Renal cortex interstitium (tissue), 15 donors: ENCODE measurements around the gene NRK. TPM values are rescaled to one million over a fixed set of nuclear protein-coding genes. Genes with fewer than 3 reads are reported as not detected.
"Not testable (repeated sequence)": the region's sequence is repeated elsewhere in the genome, so short reads cannot be mapped to it uniquely, and the experiment has no call there.

Experiments
- DNase-seq, 11 donors: peaks; one replicate each; pipeline ENCODE4 v3.0.0-alpha.2; 2013; ENCODE audit warnings: low read depth in 9 of 11, low spot score in 4 of 11; ENCODE audit errors: extremely low read depth in 1 of 11
- long read RNA-seq, 16 experiments: transcript quantifications; one replicate each; lab custom pipeline, GENCODE V29; 2026
- polyA plus RNA-seq, 3 donors: library from polyadenylated mRNA; unstranded; fragments of 120-200 nt; gene quantifications; one replicate each; pipeline ENCODE4 v1.2.1, GENCODE V29; 2013; ENCODE audit not compliant: insufficient read length in 3 of 3

Gene NRK
- polyA plus RNA-seq: 10 to 100 TPM; 13.8 to 15.5 (median 14.4) TPM
- long read RNA-seq, donor 1: 0 reads
- long read RNA-seq, donor 2: 0 reads
- long read RNA-seq, donor 3: 0 reads
- long read RNA-seq, donor 4: 0 reads
- long read RNA-seq, donor 5: 0 reads
- long read RNA-seq, donor 6: 0 reads
- long read RNA-seq, donor 7: 0 reads
- long read RNA-seq, donor 8: 0 reads
- long read RNA-seq, donor 9: 0 reads
- long read RNA-seq, donor 10: 0 reads
- long read RNA-seq, donor 11: 0 reads
- long read RNA-seq, donor 12: 0 reads
- long read RNA-seq, donor 13, partial matches to known transcripts: 5 of 5 reads
- long read RNA-seq, donor 13, other reads (novel, unspliced or antisense): 0 of 5 reads
- long read RNA-seq, donor 14: 0 reads
- long read RNA-seq, donor 15: 0 reads
- long read RNA-seq, donor 16, partial matches to known transcripts: 5 of 5 reads
- long read RNA-seq, donor 16, other reads (novel, unspliced or antisense): 0 of 5 reads

- DNase-seq: peak in 3 of 11 donors; percentile 3 to 12 (median 4)
Observed at GRCh38 chrX:105822138-105823091, at the start of gene NRK. Gene NRK, plus strand, starts transcription at chrX:105822539. Its CDS starts 307 bp downstream, at chrX:105822846.

GRCh38 chrX:105773801-105774200 lies 48.5 kb upstream of the NRK start:
- no peak for DNase-seq

- DNase-seq: no peak
Observed at GRCh38 chrX:105775679-105776078, 46.7 kb upstream of the NRK start.

- no peak for DNase-seq
Observed at GRCh38 chrX:105781804-105782203, 40.5 kb upstream of the NRK start.

- DNase-seq: not testable (repeated sequence)
Observed at GRCh38 chrX:105796877-105797276, 25.5 kb upstream of the NRK start.

- no peak for DNase-seq
Observed at GRCh38 chrX:105803891-105804290, 18.4 kb upstream of the NRK start.

- DNase-seq: not testable (repeated sequence)
Observed at GRCh38 chrX:105805655-105806054, 16.7 kb upstream of the NRK start.

GRCh38 chrX:105816517-105816916 lies 5.8 kb upstream of the NRK start:
- no peak for DNase-seq

- DNase-seq: no peak
Observed at GRCh38 chrX:105820247-105820646, 2.1 kb upstream of the NRK start.

GRCh38 chrX:105821471-105822121 lies 743 bp upstream of the NRK start:
- DNase-seq: peak in 2 of 11 donors; percentile 3 to 13

- no peak for DNase-seq
Observed at GRCh38 chrX:105823092-105823455, 735 bp downstream of the NRK start.

GRCh38 chrX:105829011-105829410 lies 6.7 kb downstream of the NRK start:
- no peak for DNase-seq

GRCh38 chrX:105837232-105837631 lies 14.9 kb downstream of the NRK start:
- peak in 3 of 11 donors; percentile 5 to 37 (median 36) for DNase-seq

GRCh38 chrX:105845631-105846030 lies 23.3 kb downstream of the NRK start:
- DNase-seq: no peak

- DNase-seq: not testable (repeated sequence)
Observed at GRCh38 chrX:105850100-105850499, 27.8 kb downstream of the NRK start.

- DNase-seq: no peak
Observed at GRCh38 chrX:105865709-105866108, 43.4 kb downstream of the NRK start.

GRCh38 chrX:105869701-105870100 lies 47.4 kb downstream of the NRK start:
- no peak for DNase-seq

GRCh38 chrX:105870445-105870844 lies 48.1 kb downstream of the NRK start:
- no peak for DNase-seq

GRCh38 chrX:105872941-105873340 lies 50.6 kb downstream of the NRK start:
- DNase-seq: no peak
